IPS DF 4.7 (cell line): ENCODE data around the gene TTL.
"Not testable (repeated sequence)": the region's sequence is repeated elsewhere in the genome, so short reads cannot be mapped to it uniquely, and the experiment has no call there.

ENCODE experiments used
- DNase-seq: peaks from one replicate; pipeline ENCODE4 v3.0.0-alpha.2; 2013; ENCODE audit warnings: low spot score; ENCODE audit errors: extremely low read depth

Gene TTL

GRCh38 chr2:112474844-112475486 lies 7.0 kb upstream of the TTL start:
- no peak for DNase-seq

DNA sequence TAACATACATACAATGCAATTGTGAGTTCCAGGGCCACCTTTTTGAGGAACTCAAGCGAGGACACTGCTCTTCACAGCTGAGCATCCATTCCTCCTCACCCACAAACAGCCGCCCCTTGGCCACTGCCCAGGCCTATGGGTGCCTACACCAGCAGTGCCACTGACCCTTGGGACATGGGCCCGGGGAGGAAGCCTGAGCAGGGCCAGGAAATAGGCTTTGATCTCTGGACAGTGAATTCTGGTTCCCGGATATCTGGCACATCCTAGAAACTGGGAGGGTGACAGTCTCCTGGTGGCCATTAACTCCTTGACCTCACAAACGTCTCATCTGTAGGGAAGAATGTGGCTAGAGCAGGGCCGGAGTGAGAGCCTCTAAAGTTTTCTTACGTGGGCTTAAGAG lies 5.5 kb upstream of the TTL start:
- DNase-seq, result no peak

DNA sequence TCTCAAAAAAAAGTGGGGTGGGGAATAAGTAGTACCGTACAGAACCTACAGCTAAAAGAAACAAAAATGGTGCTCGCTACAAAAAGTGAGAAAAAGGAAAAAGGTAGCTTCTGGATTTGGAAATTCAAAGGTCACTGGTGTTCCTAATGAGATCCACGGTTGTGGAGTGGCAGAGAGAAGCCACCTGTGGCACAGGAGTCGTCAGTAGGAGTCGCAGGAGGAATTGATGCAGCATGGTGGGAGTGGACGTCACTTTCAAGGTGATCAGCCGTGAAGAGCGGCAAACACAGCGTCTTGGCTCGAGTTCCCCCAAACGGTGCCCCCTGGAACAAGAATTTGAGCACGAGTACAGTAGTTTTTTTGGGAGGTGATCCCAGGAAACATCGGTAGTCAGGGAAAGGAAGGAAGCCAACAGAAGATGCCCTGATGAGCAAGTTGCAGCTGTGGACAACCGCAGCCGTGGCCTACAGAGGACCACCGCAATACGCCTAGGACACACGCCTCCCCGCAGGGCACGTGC lies 1.4 kb upstream of the TTL start:
- no peak for DNase-seq

DNA sequence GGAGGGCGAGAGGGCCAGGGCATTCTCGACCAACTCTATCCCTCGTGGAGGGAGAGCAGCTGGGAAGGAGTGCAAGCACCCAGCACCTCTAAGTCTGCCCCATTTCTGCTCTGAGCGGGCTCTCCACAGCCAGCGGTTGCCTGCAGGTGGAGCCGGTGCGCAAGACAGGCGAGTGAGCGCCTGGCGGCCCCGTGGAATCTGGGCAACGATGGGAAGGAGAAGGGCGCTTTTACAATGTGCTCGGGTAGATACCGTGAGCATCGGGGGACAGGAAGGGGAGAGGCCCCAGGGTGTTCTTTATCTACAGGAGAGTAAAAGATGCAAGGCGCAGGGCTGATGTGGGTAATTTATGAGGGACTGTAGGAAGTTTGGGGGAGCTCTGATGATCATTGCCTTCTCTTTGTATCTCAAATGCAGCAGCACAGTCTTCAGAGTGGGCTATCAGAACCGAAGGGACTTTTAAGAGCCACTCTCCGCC lies 867 bp upstream of the TTL start:
- no peak for DNase-seq

- DNase-seq, result no peak
Measured at GRCh38 chr2:112482309-112483041, 519 bp downstream of the TTL start.

GRCh38 chr2:112483042-112483473 lies 1.1 kb downstream of the TTL start:
- no peak for DNase-seq

DNA sequence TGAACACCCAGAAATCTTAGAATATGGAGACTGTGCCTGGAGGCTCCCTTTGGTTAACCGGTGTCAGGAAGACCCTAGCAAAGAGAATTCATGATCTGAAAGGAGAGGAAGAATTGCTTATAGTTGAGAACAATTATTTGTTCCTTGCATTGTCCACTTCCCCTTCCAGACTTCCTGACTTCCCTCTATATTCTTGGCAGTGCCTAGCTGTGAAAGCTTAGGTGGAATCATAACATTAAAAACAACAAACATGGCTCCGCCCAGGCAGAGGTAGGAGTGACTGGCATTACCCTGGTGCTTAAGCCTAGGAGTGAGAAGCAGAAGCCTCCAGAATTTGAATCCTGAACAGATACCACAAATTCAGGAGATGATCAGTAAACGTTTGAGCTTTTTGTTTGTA lies 1.9 kb downstream of the TTL start:
- DNase-seq, result no peak

GRCh38 chr2:112485849-112486248 lies 3.9 kb downstream of the TTL start:
- no peak for DNase-seq

DNA sequence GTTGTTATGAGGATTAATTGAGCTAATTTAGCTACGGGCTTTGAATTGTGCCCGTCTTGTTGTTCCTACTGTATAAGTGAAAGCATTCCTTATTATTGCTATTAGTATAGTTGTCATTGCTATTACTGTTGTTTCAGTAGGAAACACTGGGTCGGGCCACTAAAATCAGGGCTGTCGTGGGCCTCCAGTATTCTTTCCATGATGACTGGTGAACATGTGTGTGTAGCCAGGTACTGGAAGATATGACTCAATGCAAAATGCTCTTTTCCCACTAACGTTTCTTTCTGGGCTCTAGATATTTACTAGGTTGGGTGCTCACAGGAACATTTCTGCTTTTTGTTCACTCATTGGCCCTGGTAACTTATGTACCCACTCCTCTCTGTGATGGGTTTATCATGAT lies 4.9 kb downstream of the TTL start:
- DNase-seq, result no peak

DNA sequence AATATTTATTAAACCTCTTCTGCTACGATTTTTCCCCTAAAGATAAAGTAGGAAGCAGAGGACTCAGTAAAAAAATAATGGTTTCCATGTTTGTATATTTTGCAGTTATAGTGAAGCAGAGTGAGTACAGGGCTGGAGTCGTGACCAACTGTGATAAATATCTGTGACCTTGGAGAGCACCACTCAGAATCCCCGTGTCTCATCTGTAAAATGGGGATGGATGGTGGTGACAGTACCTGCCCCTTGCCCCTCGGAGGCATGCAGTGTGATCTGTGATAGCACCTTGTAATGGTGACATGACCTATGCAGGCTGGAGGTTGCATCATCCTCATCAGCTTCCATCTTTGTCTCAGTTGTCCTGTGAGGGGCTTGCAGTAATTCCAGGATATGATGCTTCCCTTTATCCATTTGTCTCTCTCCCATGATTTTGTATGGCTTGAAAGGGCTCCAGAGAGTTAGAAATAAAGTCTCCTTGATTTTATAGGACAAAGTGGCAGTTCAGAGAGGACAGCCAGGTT lies 5.5 kb downstream of the TTL start:
- no peak for DNase-seq

DNA sequence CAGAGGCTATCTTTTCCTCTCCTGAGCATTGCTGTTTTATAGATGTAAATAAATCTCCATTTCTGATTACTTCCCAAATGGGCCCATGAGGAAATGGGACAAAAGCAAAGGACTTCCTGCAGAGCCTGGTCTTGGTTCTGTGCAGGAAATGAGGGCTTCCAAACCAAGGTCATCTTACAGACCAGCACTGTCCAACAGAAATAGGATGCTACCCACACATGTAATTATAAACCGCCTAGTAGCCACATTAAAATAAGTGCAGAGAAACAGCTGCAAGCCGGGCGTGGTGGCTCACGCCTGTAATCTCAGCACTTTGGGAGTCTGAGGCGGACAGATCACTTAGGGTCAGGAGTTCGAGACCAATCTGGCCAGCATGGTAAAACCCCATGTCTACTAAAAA lies 6.2 kb downstream of the TTL start:
- no peak for DNase-seq

- no peak for DNase-seq
Measured at GRCh38 chr2:112491946-112492345, 10.0 kb downstream of the TTL start.

- DNase-seq, result no peak
Measured at GRCh38 chr2:112493048-112493447, 11.1 kb downstream of the TTL start.

- DNase-seq, result no peak
Measured at GRCh38 chr2:112493858-112494648, 12.1 kb downstream of the TTL start.

DNA sequence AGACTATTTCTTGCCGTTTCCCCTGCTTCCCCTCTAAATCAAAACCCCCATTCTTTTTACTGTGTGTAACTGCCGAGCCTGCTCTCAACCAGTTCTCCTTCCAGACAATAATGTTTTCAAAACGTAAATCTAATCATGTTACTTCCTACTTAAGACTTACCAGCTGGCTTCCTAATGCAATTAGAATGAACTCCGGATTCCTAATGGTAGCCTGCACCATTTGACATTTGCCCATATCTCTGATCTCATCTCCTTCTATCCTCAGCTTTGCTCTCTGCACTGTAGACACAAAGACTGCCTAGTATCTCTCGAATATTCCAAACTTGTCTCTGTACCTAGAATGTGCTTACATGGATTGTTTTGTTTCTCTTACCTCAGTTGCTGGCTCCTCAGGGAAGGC lies 12.9 kb downstream of the TTL start:
- DNase-seq, result no peak

DNA sequence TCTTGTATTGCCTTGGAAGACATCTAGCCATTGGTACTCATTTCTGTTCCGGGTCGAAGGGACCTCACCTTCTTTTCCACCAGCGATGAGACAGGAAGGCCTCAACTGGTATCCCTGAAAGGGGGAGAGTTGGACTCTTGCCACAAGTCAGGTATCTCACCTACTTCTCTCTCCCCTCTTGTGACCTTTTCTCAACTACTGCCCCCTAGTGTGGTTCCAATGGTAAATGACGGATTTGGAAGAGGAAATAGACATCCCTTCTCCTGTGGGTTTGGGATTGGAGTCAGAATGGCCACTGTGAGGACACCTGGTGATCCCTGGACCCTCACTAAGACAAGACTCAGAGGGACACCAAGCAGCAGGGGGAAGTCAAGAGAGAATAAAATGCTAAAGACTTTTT lies 13.9 kb downstream of the TTL start:
- DNase-seq, result not testable (repeated sequence)

- not testable (repeated sequence) for DNase-seq
Measured at GRCh38 chr2:112500850-112501484, 19.0 kb downstream of the TTL start.

GRCh38 chr2:112509239-112509998 lies 27.5 kb downstream of the TTL start:
- not testable (repeated sequence) for DNase-seq

DNA sequence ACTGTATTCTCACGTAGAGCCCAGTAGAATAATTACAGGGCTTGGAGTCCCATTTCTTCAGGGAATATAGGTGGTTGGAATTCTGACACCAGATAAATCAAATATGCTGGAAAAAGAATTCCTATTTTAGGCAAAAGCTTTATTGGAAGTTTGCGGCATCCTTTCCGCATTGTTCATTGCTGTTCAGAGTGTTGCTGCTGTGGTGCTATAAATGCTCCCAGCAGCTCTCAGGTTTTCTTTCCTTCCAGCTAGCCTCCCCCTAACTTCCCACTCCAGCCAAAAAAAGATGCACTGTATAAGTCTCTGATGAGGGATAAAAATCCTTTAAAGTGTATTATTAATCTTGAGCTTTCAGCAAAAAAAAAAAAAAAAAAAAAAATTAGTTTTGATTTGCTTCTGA lies 34.8 kb downstream of the TTL start:
- no peak for DNase-seq

DNA sequence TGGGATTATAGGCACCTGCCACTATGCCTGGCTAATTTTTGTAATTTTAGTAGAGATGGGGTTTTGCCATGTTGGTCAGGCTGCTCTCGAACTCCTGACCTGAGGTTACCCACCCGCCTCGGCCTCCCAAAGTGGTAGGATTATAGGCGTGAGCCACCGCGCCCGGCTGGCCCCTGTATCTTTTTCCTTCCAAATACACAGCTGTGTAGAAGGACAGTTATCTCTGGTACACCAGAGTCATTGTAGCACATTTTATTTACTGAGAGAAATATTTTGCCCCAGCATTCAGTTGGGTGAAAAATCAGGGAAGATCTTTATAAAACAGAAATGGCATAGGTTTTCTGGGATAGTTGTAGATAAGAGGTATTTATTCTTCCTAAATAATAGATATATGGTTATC lies 36.9 kb downstream of the TTL start:
- no peak for DNase-seq

DNA sequence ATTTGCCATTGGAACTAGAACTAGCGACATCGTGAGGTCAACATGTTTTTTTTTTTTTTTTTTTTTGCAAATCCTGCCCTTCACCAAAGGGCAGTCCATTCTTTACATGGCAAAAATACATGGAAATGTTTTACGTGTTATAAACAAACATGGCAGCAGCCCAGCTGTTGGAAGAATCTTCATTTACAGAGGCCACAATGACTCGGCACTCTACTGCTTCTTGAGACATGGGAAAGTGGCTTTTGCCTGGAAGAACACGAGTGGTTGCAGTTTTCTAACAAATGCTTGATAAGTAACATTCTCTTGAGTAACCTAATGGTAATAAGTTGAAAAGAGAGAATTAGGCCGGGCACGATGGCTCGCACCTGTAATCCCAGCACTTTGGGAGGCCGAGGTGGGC lies 37.5 kb downstream of the TTL start:
- no peak for DNase-seq
